Neutrophil (primary cell): Measurements from ENCODE around the gene KANSL3.

Experiments
- H3K27ac ChIP-seq: fragments of 200-600 bp; sonication (generic); 2 replicates; pipeline ENCODE4 v1.5.1; 2016; ENCODE audit warnings: mild to moderate bottlenecking, moderate library complexity
- H3K27me3 ChIP-seq: fragments of 200-600 bp; sonication (generic); 2 replicates; pipeline ENCODE4 v1.6.0; 2016; ENCODE audit warnings: mild to moderate bottlenecking
- H3K36me3 ChIP-seq: fragments of 200-600 bp; sonication (generic); 2 replicates; pipeline ENCODE4 v1.5.1; 2017
- H3K4me1 ChIP-seq, 2 experiments: fragments of 200-600 bp in 1 of 2; sonication (generic) in 1 of 2; 1 replicate in 1 of 2; 2 replicates in 1 of 2; pipeline versions ENCODE4 v1.5.1 to v1.6.1; 2013 to 2016; ENCODE audit warnings: low read depth in 1 of 2, low read length in 1 of 2, mild to moderate bottlenecking in 1 of 2, moderate library complexity in 1 of 2; ENCODE audit not compliant: control insufficient read depth in 1 of 2, insufficient read depth in 1 of 2
- H3K4me3 ChIP-seq, 2 experiments: fragments of 200-600 bp in 1 of 2; sonication (generic) in 1 of 2; 1 replicate in 1 of 2; 2 replicates in 1 of 2; pipeline ENCODE4 v1.5.1; 2013 to 2016; ENCODE audit warnings: low read depth in 1 of 2, low read length in 1 of 2, mild to moderate bottlenecking in 1 of 2, moderate library complexity in 1 of 2
- H3K9me3 ChIP-seq: fragments of 200-600 bp; sonication (generic); 2 replicates; pipeline ENCODE4 v1.5.1; 2016
- CTCF ChIP-seq: fragments of 200-600 bp; sonication (generic); IDR thresholded peaks from 2 replicates; pipeline ENCODE4 v1.5.1; 2016; ENCODE audit warnings: antibody characterized with exemption

Gene KANSL3

GRCh38 chr2:96578731-96579130 is 59.4 kb downstream of the KANSL3 start:
- no peaks in the 10 kb centered on the region for H3K27me3 ChIP-seq
- no peak overlapping the region for H3K4me3 ChIP-seq
- no peaks in the 10 kb centered on the region for H3K9me3 ChIP-seq
- TF ChIP-seq CTCF = no peak
- peaks cover 3% of the 10 kb centered on the region for H3K36me3 ChIP-seq
- H3K27ac ChIP-seq = no peak overlapping the region
- H3K4me1 ChIP-seq = no peaks in the 10 kb centered on the region

- Histone ChIP-seq H3K27ac (no peak overlapping the region), H3K9me3 (no peaks in the 10 kb centered on the region), H3K4me1 (no peaks in the 10 kb centered on the region), H3K27me3 (no peaks in the 10 kb centered on the region), H3K4me3 (no peak overlapping the region), H3K36me3 (no peaks in the 10 kb centered on the region)
- no peak for TF ChIP-seq CTCF
Measured at GRCh38 chr2:96577501-96577900, 60.6 kb downstream of the KANSL3 start.

- H3K27ac ChIP-seq = no peak overlapping the region
- no peaks in the 10 kb centered on the region for H3K4me1 ChIP-seq
- no peaks in the 10 kb centered on the region for H3K27me3 ChIP-seq
- H3K36me3 ChIP-seq = no peaks in the 10 kb centered on the region
- H3K9me3 ChIP-seq = no peaks in the 10 kb centered on the region
- H3K4me3 ChIP-seq = no peak overlapping the region
- TF ChIP-seq CTCF = no peak
Measured at GRCh38 chr2:96575785-96576456, 62.2 kb downstream of the KANSL3 start.

- Histone ChIP-seq H3K4me3 (no peak overlapping the region), H3K27me3 (no peaks in the 10 kb centered on the region), H3K4me1 (no peaks in the 10 kb centered on the region), H3K36me3 (no peaks in the 10 kb centered on the region), H3K9me3 (no peaks in the 10 kb centered on the region), H3K27ac (no peak overlapping the region)
- no peak for TF ChIP-seq CTCF
Measured at GRCh38 chr2:96574364-96574763, 63.7 kb downstream of the KANSL3 start.

- no peak overlapping the region for H3K27ac ChIP-seq
- TF ChIP-seq CTCF = no peak
- no peaks in the 10 kb centered on the region for H3K4me1 ChIP-seq
- no peak overlapping the region for H3K4me3 ChIP-seq
- H3K9me3 ChIP-seq = no peaks in the 10 kb centered on the region
- H3K27me3 ChIP-seq = no peaks in the 10 kb centered on the region
- no peaks in the 10 kb centered on the region for H3K36me3 ChIP-seq
Measured at GRCh38 chr2:96568094-96568493, 70.0 kb downstream of the KANSL3 start.
